Spinal cord (tissue), 10 donors: ENCODE measurements around the gene SSR1. TPM values are rescaled to one million over a fixed set of nuclear protein-coding genes. Genes with fewer than 3 reads are reported as not detected.
"Not testable (repeated sequence)": the region's sequence is repeated elsewhere in the genome, so short reads cannot be mapped to it uniquely, and the experiment has no call there.

Source experiments
- DNase-seq, 6 donors: peaks; one replicate each; pipeline versions ENCODE4 v3.0.0 to v3.0.0-alpha.2; 2013 to 2015; ENCODE audit warnings: low spot score in 6 of 6, low read depth in 4 of 6
- H3K27ac ChIP-seq: one replicate; pipeline ENCODE4 v1.5.1; 2013; ENCODE audit warnings: low read depth, low read length, control low read depth
- H3K27me3 ChIP-seq: one replicate; pipeline ENCODE4 v1.6.1; 2013; ENCODE audit warnings: low read length; ENCODE audit not compliant: control insufficient read depth, insufficient read depth
- H3K36me3 ChIP-seq: one replicate; pipeline ENCODE4 v1.6.1; 2013; ENCODE audit warnings: low read length; ENCODE audit not compliant: control insufficient read depth, insufficient read depth
- H3K4me1 ChIP-seq: one replicate; pipeline ENCODE4 v1.6.1; 2013; ENCODE audit warnings: low read length; ENCODE audit not compliant: control insufficient read depth, insufficient read depth
- H3K4me3 ChIP-seq: one replicate; pipeline ENCODE4 v1.5.1; 2013; ENCODE audit warnings: low read depth, low read length, control low read depth
- H3K9me3 ChIP-seq: one replicate; pipeline ENCODE4 v1.6.1; 2013; ENCODE audit warnings: low read length; ENCODE audit not compliant: control insufficient read depth, insufficient read depth
- WGBS: methylation state at CpG from one replicate; pipeline ENCODE4 v1.1.5; 2013; ENCODE audit warnings: missing lambda C conversion rate; ENCODE audit not compliant: insufficient coverage; 5-methylcytosine and 5-hydroxymethylcytosine counted together
- long read RNA-seq, 4 donors: transcript quantifications; one replicate each; lab custom pipeline, GENCODE V29; 2026
- polyA plus RNA-seq, 2 donors: library from polyadenylated mRNA; unstranded; fragments of 120-200 nt; gene quantifications; one replicate each; pipeline ENCODE4 v1.2.1, GENCODE V29; 2013; ENCODE audit not compliant: insufficient read length in 2 of 2
- total RNA-seq, 2 donors: library from RNA; depleted of rRNA in 1 of 2; stranded (reverse); fragments of 120-200 nt in 1 of 2; fragments of >200 nt in 1 of 2; gene quantifications; one replicate each; pipeline versions ENCODE4 v1.2.3 to v1.2.4, GENCODE V29; 2013 to 2014
- donor health status: healthy.

The SSR1 gene
- total RNA-seq, result 100 to 1,000 TPM in 1 of 2 donors, 10 to 100 TPM in 1; 74.3 to 142 TPM
- polyA plus RNA-seq, result 10 to 100 TPM; 81.5 to 82.7 TPM
- long read RNA-seq, donor 1, full-length matches to known transcripts, result 27 of 27 reads
- long read RNA-seq, donor 1, partial matches to known transcripts, result 0 of 27 reads
- long read RNA-seq, donor 1, other reads (novel, unspliced or antisense), result 0 of 27 reads
- long read RNA-seq, donor 2, full-length matches to known transcripts, result 16 of 16 reads
- long read RNA-seq, donor 2, partial matches to known transcripts, result 0 of 16 reads
- long read RNA-seq, donor 2, other reads (novel, unspliced or antisense), result 0 of 16 reads
- long read RNA-seq, donor 3, full-length matches to known transcripts, result 19 of 19 reads
- long read RNA-seq, donor 3, partial matches to known transcripts, result 0 of 19 reads
- long read RNA-seq, donor 3, other reads (novel, unspliced or antisense), result 0 of 19 reads
- long read RNA-seq, donor 4, full-length matches to known transcripts, result 22 of 27 reads
- long read RNA-seq, donor 4, partial matches to known transcripts, result 5 of 27 reads
- long read RNA-seq, donor 4, other reads (novel, unspliced or antisense), result 0 of 27 reads

GRCh38 chr6:7312616-7313504 lies at the start of gene SSR1:
Gene SSR1, minus strand, starts transcription at chr6:7313199. Its CDS starts 79 bp downstream, at chr6:7313120.
- Histone ChIP-seq H3K4me1 (peaks cover 8% of the 10 kb centered on the region), H3K9me3 (no peaks in the 10 kb centered on the region), H3K27ac (peak within 1 kb of the TSS; percentile 99), H3K27me3 (no peaks in the 10 kb centered on the region), H3K36me3 (peaks cover 7% of the 10 kb centered on the region), H3K4me3 (peak within 1 kb of the TSS; percentile 95)
- under 1% methylated on average over 73 of the region's 83 CpGs for WGBS
- DNase-seq, result peak; percentile 89 to 99 (median 94)

- not testable (repeated sequence) for H3K9me3 ChIP-seq, H3K27ac ChIP-seq, H3K4me3 ChIP-seq, H3K27me3 ChIP-seq, DNase-seq, H3K36me3 ChIP-seq, H3K4me1 ChIP-seq
- 66% methylated on average over 3 of the region's 3 CpGs for WGBS
Observed at GRCh38 chr6:7351916-7352315, 38.9 kb upstream of the SSR1 start.

GRCh38 chr6:7350591-7350990 lies 37.6 kb upstream of the SSR1 start:
- not testable (repeated sequence) for H3K27me3 ChIP-seq, H3K4me3 ChIP-seq, H3K36me3 ChIP-seq, H3K4me1 ChIP-seq, DNase-seq, H3K27ac ChIP-seq, H3K9me3 ChIP-seq
- 80% methylated on average over 1 of the region's 1 CpG for WGBS

GRCh38 chr6:7347551-7347997 lies 34.6 kb upstream of the SSR1 start:
- H3K36me3 ChIP-seq, DNase-seq, H3K27ac ChIP-seq, H3K27me3 ChIP-seq, H3K4me3 ChIP-seq, H3K4me1 ChIP-seq, H3K9me3 ChIP-seq: not testable (repeated sequence)
- 50% methylated on average over 1 of the region's 2 CpGs for WGBS

GRCh38 chr6:7344773-7345450 lies 31.9 kb upstream of the SSR1 start:
- not testable (repeated sequence) for H3K4me3 ChIP-seq, H3K27me3 ChIP-seq, H3K27ac ChIP-seq, H3K4me1 ChIP-seq, H3K9me3 ChIP-seq, H3K36me3 ChIP-seq
- 93% methylated on average over 8 of the region's 10 CpGs for WGBS
- DNase-seq, result peak in 2 of 6 donors; percentile 8 to 13

- Histone ChIP-seq H3K36me3 (no peaks in the 10 kb centered on the region), H3K27ac (no peak overlapping the region), H3K4me3 (no peak overlapping the region), H3K4me1 (no peaks in the 10 kb centered on the region), H3K27me3 (no peaks in the 10 kb centered on the region), H3K9me3 (no peaks in the 10 kb centered on the region)
- WGBS, result 91% methylated on average over 29 of the region's 29 CpGs
- DNase-seq, result no peak
Observed at GRCh38 chr6:7343546-7344475, 30.8 kb upstream of the SSR1 start.

GRCh38 chr6:7341989-7342742 lies 29.2 kb upstream of the SSR1 start:
- H3K9me3 ChIP-seq, result no peaks in the 10 kb centered on the region
- H3K27me3 ChIP-seq, result no peaks in the 10 kb centered on the region
- DNase-seq, result no peak
- no peaks in the 10 kb centered on the region for H3K36me3 ChIP-seq
- no peak overlapping the region for H3K4me3 ChIP-seq
- 85% methylated on average over 8 of the region's 9 CpGs for WGBS
- no peaks in the 10 kb centered on the region for H3K4me1 ChIP-seq
- no peak overlapping the region for H3K27ac ChIP-seq

- Histone ChIP-seq H3K9me3 (no peaks in the 10 kb centered on the region), H3K27ac (no peak overlapping the region), H3K4me1 (no peaks in the 10 kb centered on the region), H3K4me3 (no peak overlapping the region), H3K36me3 (no peaks in the 10 kb centered on the region), H3K27me3 (no peaks in the 10 kb centered on the region)
- WGBS, result 100% methylated on average over 3 of the region's 3 CpGs
- DNase-seq, result no peak
Observed at GRCh38 chr6:7341271-7341670, 28.3 kb upstream of the SSR1 start.
